Measurements from ENCODE around the gene CLEC18C. TPM values are rescaled to one million over a fixed set of nuclear protein-coding genes. Genes with fewer than 3 reads are reported as not detected.
"Not testable (repeated sequence)": the region's sequence is repeated elsewhere in the genome, so short reads cannot be mapped to it uniquely, and the experiment has no call there.

The CLEC18C gene
- total and polyA plus RNA-seq, 10 of the 15 experiments (the other 5 are each of a cell fraction or from before 2014, with no cell fraction given): 0.05 to 0.11 TPM; not detected in 8

DNA sequence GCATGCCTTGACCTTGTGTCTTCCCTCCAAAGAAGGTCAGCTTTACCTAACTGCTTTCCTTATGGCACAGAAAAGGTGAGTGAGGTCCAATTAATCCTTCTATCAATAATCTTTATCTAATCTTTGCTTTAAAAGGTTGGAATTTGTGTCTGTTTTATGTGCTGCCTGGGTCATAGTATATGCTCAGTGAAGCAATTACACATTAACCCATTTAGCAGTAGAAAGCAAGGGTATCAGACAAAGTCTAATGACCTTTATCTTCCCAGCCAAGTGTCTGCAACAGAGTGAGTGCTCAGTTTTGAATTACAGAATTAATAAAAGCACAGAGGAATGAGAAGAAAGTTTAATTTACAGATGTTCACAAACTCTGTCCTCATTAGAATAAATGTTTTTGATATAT lies 52.4 kb downstream of the CLEC18C start:
- ATAC-seq; H3K4me3 ChIP-seq; H2AFZ ChIP-seq (ENCODE audit: control insufficient read depth, low read depth, low read length); H4K20me1 ChIP-seq (ENCODE audit: control insufficient read depth, insufficient read depth); intact Hi-C loops (cut with micrococcal nuclease; ENCODE audit: unreplicated experiment); H3K27me3 ChIP-seq (replicated peaks in 1 of 2; ENCODE audit: control insufficient read depth in 2 of 2, insufficient read depth in 2 of 2, low read length in 1 of 2); H3K36me3 ChIP-seq (ENCODE audit: control insufficient read depth in 2 of 2, insufficient read depth in 2 of 2, low read length in 1 of 2); POLR2A ChIA-PET; H3K4me2 ChIP-seq (ENCODE audit: control insufficient read depth, insufficient read depth); H3K4me1 ChIP-seq (ENCODE audit: control insufficient read depth, insufficient read depth, low read length); BruUV-seq (replicated peaks); H3K27ac ChIP-seq (ENCODE audit: control insufficient read depth, insufficient read depth); DNase-seq (ENCODE audit: low read depth, low spot score); H3K9ac ChIP-seq (ENCODE audit: control insufficient read depth, insufficient read depth, low read length); FAIRE-seq; in situ Hi-C loops (cut with MboI); H3K79me2 ChIP-seq (ENCODE audit: control insufficient read depth, insufficient read depth, low read length); SMC1A ChIA-PET (ENCODE audit: uncharacterized antibody, unreplicated experiment); RAD21 ChIA-PET (ENCODE audit: unreplicated experiment); CTCF ChIA-PET; H3K9me3 ChIP-seq (replicated peaks; ENCODE audit: control insufficient read depth, insufficient read depth, low read length): not testable (repeated sequence)

DNA sequence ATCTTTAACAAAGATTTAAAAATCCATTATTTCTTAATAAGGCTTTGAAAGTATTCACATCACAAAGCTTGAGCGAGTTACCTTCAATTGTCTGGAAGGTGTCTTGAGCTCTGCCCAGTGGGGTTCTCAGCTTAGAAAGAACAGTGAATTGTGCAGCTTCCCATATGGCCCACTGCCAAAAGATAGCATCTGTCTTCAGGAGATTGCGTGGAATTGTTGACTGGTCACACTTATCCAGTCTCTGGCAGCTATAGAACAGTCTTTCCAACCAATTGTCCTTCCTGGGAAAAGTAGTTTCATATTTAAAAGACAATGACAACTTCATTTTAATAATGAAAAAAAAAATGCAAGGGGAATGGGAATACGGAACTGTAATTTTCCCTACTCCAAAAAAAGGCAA lies 58.2 kb downstream of the CLEC18C start:
- in situ Hi-C loops (cut with MboI); POLR2A ChIA-PET: not testable (repeated sequence)

More for the DNA sequence above, 58.2 kb downstream of the CLEC18C start:
- DNase-seq (ENCODE audit: low read depth, low spot score); H3K27ac ChIP-seq (ENCODE audit: control insufficient read depth, insufficient read depth); SMC1A ChIA-PET (ENCODE audit: uncharacterized antibody, unreplicated experiment); H4K20me1 ChIP-seq (ENCODE audit: control insufficient read depth, insufficient read depth); H3K79me2 ChIP-seq (ENCODE audit: control insufficient read depth, insufficient read depth, low read length); H3K9me3 ChIP-seq (replicated peaks; ENCODE audit: control insufficient read depth, insufficient read depth, low read length); H3K36me3 ChIP-seq (ENCODE audit: control insufficient read depth in 2 of 2, insufficient read depth in 2 of 2, low read length in 1 of 2); H3K4me1 ChIP-seq (ENCODE audit: control insufficient read depth, insufficient read depth, low read length); H3K27me3 ChIP-seq (replicated peaks in 1 of 2; ENCODE audit: control insufficient read depth in 2 of 2, insufficient read depth in 2 of 2, low read length in 1 of 2); H3K4me2 ChIP-seq (ENCODE audit: control insufficient read depth, insufficient read depth); H3K9ac ChIP-seq (ENCODE audit: control insufficient read depth, insufficient read depth, low read length); H2AFZ ChIP-seq (ENCODE audit: control insufficient read depth, low read depth, low read length); CTCF ChIA-PET; BruUV-seq (replicated peaks); ATAC-seq; RAD21 ChIA-PET (ENCODE audit: unreplicated experiment); intact Hi-C loops (cut with micrococcal nuclease; ENCODE audit: unreplicated experiment); FAIRE-seq; H3K4me3 ChIP-seq: not testable (repeated sequence)
- WGBS (ENCODE audit: insufficient coverage, insufficient replicate concordance, low lambda C conversion rate, missing lambda C conversion rate): 100% methylated on average over 3 of the region's 3 CpGs

Small RNA genes lying within 50 kb of the gene (small RNA-seq; reads per million reads assigned to genes)
- not detected for gene AC009060.2

Other genes starting within 250 kb of the CLEC18C start
- 0.05 and 0.11 TPM in 2 replicates for gene CLEC18A, start 222.5 kb upstream of the CLEC18C start, total RNA-seq (2014; rRNA removed)
- gene CLEC18A, start 222.5 kb upstream of the CLEC18C start, total RNA-seq (2014; rRNA removed; fragmentation: Illumina TruSeq; extraction: Trizol): 0.09 and 0.18 TPM in 2 replicates
- 0.21 and 0.26 TPM in 2 replicates for gene CLEC18A, start 222.5 kb upstream of the CLEC18C start, total RNA-seq (2021)
- gene CLEC18A, start 222.5 kb upstream of the CLEC18C start, polyA plus RNA-seq (2011; rRNA removed): 0.03 TPM in 1 of 2 replicates, not detected in the other
- 0.03 TPM in 1 of 2 replicates, not detected in the other for gene CLEC18A, start 222.5 kb upstream of the CLEC18C start, polyA plus RNA-seq (2014; fragmentation: Illumina TruSeq; extraction: Trizol)
- not detected for gene CLEC18A, start 222.5 kb upstream of the CLEC18C start, polyA plus RNA-seq (2014; fragmentation: Nextera tagmentation; extraction: Ambion mirVana)
- gene CLEC18A, start 222.5 kb upstream of the CLEC18C start, polyA plus RNA-seq (2014; rRNA removed): 0.19 TPM in 1 of 2 replicates, not detected in the other
- under 1 TPM in 1 of 2 experiments, not detected in 1; 0.09 TPM for gene CLEC18A, start 222.5 kb upstream of the CLEC18C start, polyA plus RNA-seq (2016; fragmentation: Nextera tagmentation; extraction: Ambion mirVana)
- gene PDPR, start 59.5 kb upstream of the CLEC18C start, total RNA-seq (2014; rRNA removed): 6.7 and 8.1 TPM in 2 replicates
- gene PDPR, start 59.5 kb upstream of the CLEC18C start, total RNA-seq (2014; rRNA removed; fragmentation: Illumina TruSeq; extraction: Trizol): 6.9 and 7.1 TPM in 2 replicates
- 12.3 and 13.6 TPM in 2 replicates for gene PDPR, start 59.5 kb upstream of the CLEC18C start, total RNA-seq (2021)
- 22.6 and 29.1 TPM in 2 replicates for gene PDPR, start 59.5 kb upstream of the CLEC18C start, polyA plus RNA-seq (2011; rRNA removed)
- gene PDPR, start 59.5 kb upstream of the CLEC18C start, polyA plus RNA-seq (2014; fragmentation: Illumina TruSeq; extraction: Trizol): 13.2 and 14.8 TPM in 2 replicates
- gene PDPR, start 59.5 kb upstream of the CLEC18C start, polyA plus RNA-seq (2014; fragmentation: Nextera tagmentation; extraction: Ambion mirVana): 1 to 10 TPM; 2.6 TPM
- 12.4 and 14.9 TPM in 2 replicates for gene PDPR, start 59.5 kb upstream of the CLEC18C start, polyA plus RNA-seq (2014; rRNA removed)
- 1 to 10 TPM; 6.6 to 6.7 TPM for gene PDPR, start 59.5 kb upstream of the CLEC18C start, polyA plus RNA-seq (2016; fragmentation: Nextera tagmentation; extraction: Ambion mirVana)
- 27.5 and 28.3 TPM in 2 replicates for gene EXOSC6, start 78.2 kb downstream of the CLEC18C start, total RNA-seq (2014; rRNA removed)
- 14.7 and 15.4 TPM in 2 replicates for gene EXOSC6, start 78.2 kb downstream of the CLEC18C start, total RNA-seq (2014; rRNA removed; fragmentation: Illumina TruSeq; extraction: Trizol)
- gene EXOSC6, start 78.2 kb downstream of the CLEC18C start, total RNA-seq (2021): 23.6 and 24.8 TPM in 2 replicates
- gene EXOSC6, start 78.2 kb downstream of the CLEC18C start, polyA plus RNA-seq (2011; rRNA removed): 9.6 and 11.1 TPM in 2 replicates
- gene EXOSC6, start 78.2 kb downstream of the CLEC18C start, polyA plus RNA-seq (2014; fragmentation: Illumina TruSeq; extraction: Trizol): 10.6 and 11.8 TPM in 2 replicates
- 1 to 10 TPM; 8.2 to 9.0 TPM for gene EXOSC6, start 78.2 kb downstream of the CLEC18C start, polyA plus RNA-seq (2014; fragmentation: Nextera tagmentation; extraction: Ambion mirVana)
- 17.3 and 19.1 TPM in 2 replicates for gene EXOSC6, start 78.2 kb downstream of the CLEC18C start, polyA plus RNA-seq (2014; rRNA removed)
- gene EXOSC6, start 78.2 kb downstream of the CLEC18C start, polyA plus RNA-seq (2016; fragmentation: Nextera tagmentation; extraction: Ambion mirVana): 10 to 100 TPM; 13.5 to 17.6 TPM
- 96.0 and 96.5 TPM in 2 replicates for gene AARS1, start 115.7 kb downstream of the CLEC18C start, total RNA-seq (2014; rRNA removed)
- gene AARS1, start 115.7 kb downstream of the CLEC18C start, total RNA-seq (2014; rRNA removed; fragmentation: Illumina TruSeq; extraction: Trizol): 62.7 and 64.0 TPM in 2 replicates
- 101 and 107 TPM in 2 replicates for gene AARS1, start 115.7 kb downstream of the CLEC18C start, total RNA-seq (2021)
- gene AARS1, start 115.7 kb downstream of the CLEC18C start, polyA plus RNA-seq (2011; rRNA removed): 79.0 and 97.9 TPM in 2 replicates
- gene AARS1, start 115.7 kb downstream of the CLEC18C start, polyA plus RNA-seq (2014; fragmentation: Illumina TruSeq; extraction: Trizol): 86.4 and 98.5 TPM in 2 replicates
- 10 to 100 TPM; 21.5 to 47.7 TPM for gene AARS1, start 115.7 kb downstream of the CLEC18C start, polyA plus RNA-seq (2014; fragmentation: Nextera tagmentation; extraction: Ambion mirVana)
- 78.8 and 82.9 TPM in 2 replicates for gene AARS1, start 115.7 kb downstream of the CLEC18C start, polyA plus RNA-seq (2014; rRNA removed)
- gene AARS1, start 115.7 kb downstream of the CLEC18C start, polyA plus RNA-seq (2016; fragmentation: Nextera tagmentation; extraction: Ambion mirVana): 100 to 1,000 TPM; 139 to 143 TPM
- 42.0 and 44.6 TPM in 2 replicates for gene DDX19B, start 125.4 kb downstream of the CLEC18C start, total RNA-seq (2014; rRNA removed)
- gene DDX19B, start 125.4 kb downstream of the CLEC18C start, total RNA-seq (2014; rRNA removed; fragmentation: Illumina TruSeq; extraction: Trizol): 34.2 and 37.7 TPM in 2 replicates
- 38.5 and 40.4 TPM in 2 replicates for gene DDX19B, start 125.4 kb downstream of the CLEC18C start, total RNA-seq (2021)
- 23.4 and 45.1 TPM in 2 replicates for gene DDX19B, start 125.4 kb downstream of the CLEC18C start, polyA plus RNA-seq (2011; rRNA removed)
- gene DDX19B, start 125.4 kb downstream of the CLEC18C start, polyA plus RNA-seq (2014; fragmentation: Illumina TruSeq; extraction: Trizol): 69.1 and 81.8 TPM in 2 replicates
- 10 to 100 TPM; 14.1 to 17.6 TPM for gene DDX19B, start 125.4 kb downstream of the CLEC18C start, polyA plus RNA-seq (2014; fragmentation: Nextera tagmentation; extraction: Ambion mirVana)
- 33.2 and 38.7 TPM in 2 replicates for gene DDX19B, start 125.4 kb downstream of the CLEC18C start, polyA plus RNA-seq (2014; rRNA removed)
- gene DDX19B, start 125.4 kb downstream of the CLEC18C start, polyA plus RNA-seq (2016; fragmentation: Nextera tagmentation; extraction: Ambion mirVana): 10 to 100 TPM; 54.8 to 55.2 TPM
- gene DDX19A, start 173.1 kb downstream of the CLEC18C start, total RNA-seq (2014; rRNA removed): 41.9 and 42.0 TPM in 2 replicates
- 38.6 and 42.5 TPM in 2 replicates for gene DDX19A, start 173.1 kb downstream of the CLEC18C start, total RNA-seq (2014; rRNA removed; fragmentation: Illumina TruSeq; extraction: Trizol)
- gene DDX19A, start 173.1 kb downstream of the CLEC18C start, total RNA-seq (2021): 32.1 and 33.9 TPM in 2 replicates
- gene DDX19A, start 173.1 kb downstream of the CLEC18C start, polyA plus RNA-seq (2011; rRNA removed): 31.8 and 38.0 TPM in 2 replicates
- 40.3 and 50.6 TPM in 2 replicates for gene DDX19A, start 173.1 kb downstream of the CLEC18C start, polyA plus RNA-seq (2014; fragmentation: Illumina TruSeq; extraction: Trizol)
- 10 to 100 TPM; 19.5 to 20.7 TPM for gene DDX19A, start 173.1 kb downstream of the CLEC18C start, polyA plus RNA-seq (2014; fragmentation: Nextera tagmentation; extraction: Ambion mirVana)
- gene DDX19A, start 173.1 kb downstream of the CLEC18C start, polyA plus RNA-seq (2014; rRNA removed): 44.1 and 46.3 TPM in 2 replicates
- 10 to 100 TPM; 51.9 to 56.9 TPM for gene DDX19A, start 173.1 kb downstream of the CLEC18C start, polyA plus RNA-seq (2016; fragmentation: Nextera tagmentation; extraction: Ambion mirVana)